ENCODE measurements around the gene GTF2IRD2.
"Not testable (repeated sequence)": the region's sequence is repeated elsewhere in the genome, so short reads cannot be mapped to it uniquely, and the experiment has no call there.

The GTF2IRD2 gene

GRCh38 chr7:74850833-74851721 lies at the start of gene GTF2IRD2:
TSS of gene GTF2IRD2 (minus strand) at chr7:74851605. CDS start at chr7:74836378, 15,227 bp downstream.
- DNase-seq (ENCODE audit: low spot score in 2 of 2); H3K36me3 Mint-ChIP-seq; H3K4me1 Mint-ChIP-seq; H3K9me3 Mint-ChIP-seq; H3K27ac Mint-ChIP-seq: not testable (repeated sequence)
- H3K4me3 Mint-ChIP-seq, result peak within 1 kb of the TSS; percentile 31
- ATAC-seq, result peak; percentile 89

- Mint-ChIP-seq H3K4me3 (peak overlapping the region; percentile 70), H3K27ac (peak overlapping the region; percentile 86)
- H3K4me1 Mint-ChIP-seq, H3K36me3 Mint-ChIP-seq, H3K9me3 Mint-ChIP-seq: not testable (repeated sequence)
- DNase-seq (ENCODE audit: low spot score in 2 of 2), result peak; percentile 67 to 90
- peak; percentile 87 for ATAC-seq
Observed at GRCh38 chr7:74890158-74891123, 39.0 kb upstream of the GTF2IRD2 start.

- DNase-seq (ENCODE audit: low spot score in 2 of 2); H3K9me3 Mint-ChIP-seq; H3K36me3 Mint-ChIP-seq; H3K27ac Mint-ChIP-seq; H3K4me1 Mint-ChIP-seq: not testable (repeated sequence)
- H3K4me3 Mint-ChIP-seq, result peak overlapping the region; percentile 45
- ATAC-seq, result peak; percentile 54
Observed at GRCh38 chr7:74889518-74890129, 38.2 kb upstream of the GTF2IRD2 start.

GRCh38 chr7:74885295-74885694 lies 33.9 kb upstream of the GTF2IRD2 start:
- H3K27ac Mint-ChIP-seq; H3K9me3 Mint-ChIP-seq; DNase-seq (ENCODE audit: low spot score in 2 of 2); ATAC-seq; H3K4me1 Mint-ChIP-seq; H3K4me3 Mint-ChIP-seq: not testable (repeated sequence)
- H3K36me3 Mint-ChIP-seq, result peaks cover 29% of the 10 kb centered on the region

- not testable (repeated sequence) for DNase-seq (ENCODE audit: low spot score in 2 of 2); H3K4me1 Mint-ChIP-seq; ATAC-seq; H3K4me3 Mint-ChIP-seq; H3K9me3 Mint-ChIP-seq; H3K27ac Mint-ChIP-seq
- peaks cover 26% of the 10 kb centered on the region for H3K36me3 Mint-ChIP-seq
Observed at GRCh38 chr7:74882110-74882509, 30.7 kb upstream of the GTF2IRD2 start.

- H3K27ac Mint-ChIP-seq; H3K4me1 Mint-ChIP-seq; H3K4me3 Mint-ChIP-seq; H3K36me3 Mint-ChIP-seq; DNase-seq (ENCODE audit: low spot score in 2 of 2); H3K9me3 Mint-ChIP-seq: not testable (repeated sequence)
- ATAC-seq, result peak; percentile 31
Observed at GRCh38 chr7:74874748-74875512, 23.5 kb upstream of the GTF2IRD2 start.

GRCh38 chr7:74874104-74874747 lies 22.8 kb upstream of the GTF2IRD2 start:
- H3K36me3 Mint-ChIP-seq; H3K9me3 Mint-ChIP-seq; ATAC-seq; H3K4me3 Mint-ChIP-seq; H3K27ac Mint-ChIP-seq; DNase-seq (ENCODE audit: low spot score in 2 of 2); H3K4me1 Mint-ChIP-seq: not testable (repeated sequence)

GRCh38 chr7:74872542-74872941 lies 21.1 kb upstream of the GTF2IRD2 start:
- H3K4me3 Mint-ChIP-seq; ATAC-seq; H3K27ac Mint-ChIP-seq; H3K4me1 Mint-ChIP-seq; DNase-seq (ENCODE audit: low spot score in 2 of 2); H3K36me3 Mint-ChIP-seq; H3K9me3 Mint-ChIP-seq: not testable (repeated sequence)

GRCh38 chr7:74865777-74866176 lies 14.4 kb upstream of the GTF2IRD2 start:
- DNase-seq (ENCODE audit: low spot score in 2 of 2); H3K9me3 Mint-ChIP-seq; H3K27ac Mint-ChIP-seq; H3K4me3 Mint-ChIP-seq; H3K4me1 Mint-ChIP-seq; ATAC-seq; H3K36me3 Mint-ChIP-seq: not testable (repeated sequence)

- not testable (repeated sequence) for H3K9me3 Mint-ChIP-seq; ATAC-seq; H3K27ac Mint-ChIP-seq; H3K4me3 Mint-ChIP-seq; H3K4me1 Mint-ChIP-seq; H3K36me3 Mint-ChIP-seq; DNase-seq (ENCODE audit: low spot score in 2 of 2)
Observed at GRCh38 chr7:74849853-74850252, 1.6 kb downstream of the GTF2IRD2 start.

- not testable (repeated sequence) for H3K27ac Mint-ChIP-seq; DNase-seq (ENCODE audit: low spot score in 2 of 2); H3K4me1 Mint-ChIP-seq; H3K4me3 Mint-ChIP-seq; H3K36me3 Mint-ChIP-seq; ATAC-seq; H3K9me3 Mint-ChIP-seq
Observed at GRCh38 chr7:74830411-74830810, 21.0 kb downstream of the GTF2IRD2 start.

GRCh38 chr7:74829959-74830358 lies 21.4 kb downstream of the GTF2IRD2 start:
- not testable (repeated sequence) for H3K36me3 Mint-ChIP-seq

GRCh38 chr7:74821259-74821658 lies 30.1 kb downstream of the GTF2IRD2 start:
- not testable (repeated sequence) for H3K9me3 Mint-ChIP-seq; H3K27ac Mint-ChIP-seq; DNase-seq (ENCODE audit: low spot score in 2 of 2); H3K36me3 Mint-ChIP-seq; ATAC-seq; H3K4me3 Mint-ChIP-seq; H3K4me1 Mint-ChIP-seq

More at GRCh38 chr7:74829959-74830358, 21.4 kb downstream of the GTF2IRD2 start:
- not testable (repeated sequence) for H3K4me3 Mint-ChIP-seq; ATAC-seq; H3K4me1 Mint-ChIP-seq; H3K27ac Mint-ChIP-seq; DNase-seq (ENCODE audit: low spot score in 2 of 2); H3K9me3 Mint-ChIP-seq

GRCh38 chr7:74820146-74820805 lies 31.1 kb downstream of the GTF2IRD2 start:
- H3K9me3 Mint-ChIP-seq; H3K4me3 Mint-ChIP-seq; DNase-seq (ENCODE audit: low spot score in 2 of 2); H3K4me1 Mint-ChIP-seq; H3K27ac Mint-ChIP-seq; H3K36me3 Mint-ChIP-seq: not testable (repeated sequence)
- ATAC-seq, result peak; percentile 96
